ENCODE measurements around the gene KCNJ12. TPM values are rescaled to one million over a fixed set of nuclear protein-coding genes. Genes with fewer than 3 reads are reported as not detected.
A peak's percentile ranks its signal among the peaks of the same experiment; 100 is the strongest.
"Not testable (repeated sequence)": the region's sequence is repeated elsewhere in the genome, so short reads cannot be mapped to it uniquely, and the experiment has no call there.

The KCNJ12 gene
- total and polyA plus RNA-seq, 2 of the 4 experiments (the other 2 are of a cell fraction), result under 0.01 to 0.10 TPM

DNA sequence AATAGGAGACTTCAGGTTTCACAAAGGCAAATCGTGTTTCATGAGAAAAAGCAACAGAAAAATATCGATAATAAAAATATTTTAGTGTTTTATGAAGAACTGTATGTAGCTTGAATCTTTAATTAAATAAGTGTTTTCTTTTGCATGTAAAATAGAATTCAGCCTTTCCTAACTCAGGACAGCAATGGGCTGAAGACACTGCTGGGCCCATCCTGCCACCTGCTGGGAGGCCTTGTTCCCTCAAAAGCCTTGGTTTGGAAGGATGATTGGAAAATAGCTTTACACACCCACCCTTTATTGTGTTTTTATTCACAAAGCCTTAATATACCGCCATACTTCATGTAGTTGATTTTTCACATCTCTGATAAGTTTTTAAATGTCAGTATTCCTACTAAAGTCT is 73.7 kb downstream of the KCNJ12 start:
- H2BK15ac ChIP-seq (ENCODE audit: low read depth, low read length); H3K4me3 ChIP-seq (ENCODE audit: insufficient read depth, low read depth, low read length); H3K14ac ChIP-seq (replicated peaks; ENCODE audit: low read depth, low read length); H2BK5ac ChIP-seq (ENCODE audit: low read depth, low read length, poor library complexity, severe bottlenecking); DNase-seq; H2BK20ac ChIP-seq (ENCODE audit: low read depth, low read length); H3K4me1 ChIP-seq (ENCODE audit: control insufficient read depth, insufficient read depth, low read length); BruUV-seq (replicated peaks); H3K27ac ChIP-seq (ENCODE audit: insufficient read depth, low read length); H3K4ac ChIP-seq (ENCODE audit: low read depth, low read length); H4K91ac ChIP-seq (ENCODE audit: insufficient read depth, low read depth, low read length); H4K20me1 ChIP-seq (ENCODE audit: insufficient read depth, low read length); dilution Hi-C loops (cut with HindIII; ENCODE audit: low sequenced_read_pairs, unreplicated experiment); H3K79me1 ChIP-seq (ENCODE audit: low read depth in 1 of 2, low read length in 2 of 2); POLR2A ChIA-PET (ENCODE audit: unreplicated experiment); H2AFZ ChIP-seq (replicated peaks; ENCODE audit: low read length, poor library complexity); H3K9me1 ChIP-seq (ENCODE audit: insufficient read depth, low read length); H2BK120ac ChIP-seq (ENCODE audit: low read depth, low read length); H3K4me2 ChIP-seq (ENCODE audit: low read depth, low read length); H3K56ac ChIP-seq (ENCODE audit: extremely low read depth, insufficient read depth, low read length); H3K23ac ChIP-seq (ENCODE audit: low read depth, low read length); H3K36me3 ChIP-seq (ENCODE audit: control insufficient read depth, insufficient read depth, low read length); H2AK9ac ChIP-seq (replicated peaks; ENCODE audit: low read depth, low read length, poor library complexity); H3K9me3 ChIP-seq (ENCODE audit: control insufficient read depth, insufficient read depth, low read length); H3K9ac ChIP-seq (ENCODE audit: low read depth, low read length); CTCF ChIA-PET; H3K18ac ChIP-seq (ENCODE audit: low read depth, low read length); H2AK5ac ChIP-seq (ENCODE audit: low read depth, low read length); in situ Hi-C loops (cut with MboI; ENCODE audit: low sequenced_read_pairs); H4K5ac ChIP-seq (ENCODE audit: low read depth, low read length); H4K8ac ChIP-seq (ENCODE audit: low read depth in 2 of 2, low read length in 2 of 2): not testable (repeated sequence)
- intact Hi-C loops (cut with micrococcal nuclease), result loop anchor here (2.0 to 5.0 kb wide), 3 partner anchors 128 to 323 kb away; partner anchors contain the start of gene DHRS7B
- TF ChIP-seq RAD21 (IDR thresholded peaks at IDR 0.05; ENCODE audit: low read length), result peak; percentile 39
- TF ChIP-seq, protein P1, sequence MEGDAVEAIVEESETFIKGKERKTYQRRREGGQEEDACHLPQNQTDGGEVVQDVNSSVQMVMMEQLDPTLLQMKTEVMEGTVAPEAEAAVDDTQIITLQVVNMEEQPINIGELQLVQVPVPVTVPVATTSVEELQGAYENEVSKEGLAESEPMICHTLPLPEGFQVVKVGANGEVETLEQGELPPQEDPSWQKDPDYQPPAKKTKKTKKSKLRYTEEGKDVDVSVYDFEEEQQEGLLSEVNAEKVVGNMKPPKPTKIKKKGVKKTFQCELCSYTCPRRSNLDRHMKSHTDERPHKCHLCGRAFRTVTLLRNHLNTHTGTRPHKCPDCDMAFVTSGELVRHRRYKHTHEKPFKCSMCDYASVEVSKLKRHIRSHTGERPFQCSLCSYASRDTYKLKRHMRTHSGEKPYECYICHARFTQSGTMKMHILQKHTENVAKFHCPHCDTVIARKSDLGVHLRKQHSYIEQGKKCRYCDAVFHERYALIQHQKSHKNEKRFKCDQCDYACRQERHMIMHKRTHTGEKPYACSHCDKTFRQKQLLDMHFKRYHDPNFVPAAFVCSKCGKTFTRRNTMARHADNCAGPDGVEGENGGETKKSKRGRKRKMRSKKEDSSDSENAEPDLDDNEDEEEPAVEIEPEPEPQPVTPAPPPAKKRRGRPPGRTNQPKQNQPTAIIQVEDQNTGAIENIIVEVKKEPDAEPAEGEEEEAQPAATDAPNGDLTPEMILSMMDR (conservative IDR thresholded peaks at IDR 0.05; ENCODE audit: low read depth, low read length), result peak; percentile 16; the same call in 1 of the 2 replicates
- no CpG with 5 or more reads among the region's 3 CpGs for whole genome bisulfite sequencing, 2 experiments (ENCODE audit: extremely low coverage in 2 of 2, insufficient read length in 1 of 2)
- H3K27me3 ChIP-seq (ENCODE audit: control insufficient read depth, insufficient read depth, low read length), result peaks cover 21% of the 10 kb centered on the region
- peak; percentile 75 for ATAC-seq (ENCODE audit: low read depth)
